CD8-positive, alpha-beta memory T cell (primary cell): Measurements from ENCODE around the gene IFITM10. TPM values are rescaled to one million over a fixed set of nuclear protein-coding genes. Genes with fewer than 3 reads are reported as not detected.
A peak's percentile ranks its signal among the peaks of the same experiment; 100 is the strongest.

ENCODE experiments used
- CTCF ChIA-PET: fragments of 350-600 bp; sonication (Branson Sonifier 250); formaldehyde crosslinking; loops from one replicate; lab custom pipeline; 2021; ENCODE audit warnings: antibody characterized with exemption; lab: Charles Lee
- POLR2A ChIA-PET: fragments of 350-600 bp; sonication (Branson Sonifier 250); formaldehyde crosslinking; loops from one replicate; lab custom pipeline; 2021; ENCODE audit warnings: antibody characterized with exemption; lab: Charles Lee
- DNase-seq, 5 donors: peaks; one replicate each; pipeline versions ENCODE4 v3.0.0 to v3.0.0-alpha.2; 2020 to 2022; ENCODE audit warnings: mixed read lengths in 1 of 5
- H3K27ac ChIP-seq: one replicate; pipeline ENCODE4 v1.7.0; 2013; ENCODE audit warnings: low read depth, mild to moderate bottlenecking, low read length, moderate library complexity
- H3K27me3 ChIP-seq: 2 replicates; pipeline ENCODE4 v1.7.0; 2013; ENCODE audit warnings: low read length, mild to moderate bottlenecking; ENCODE audit not compliant: insufficient read depth, poor library complexity, severe bottlenecking
- H3K36me3 ChIP-seq: 2 replicates; pipeline ENCODE4 v1.7.0; 2013; ENCODE audit warnings: mild to moderate bottlenecking, low read length, moderate library complexity; ENCODE audit not compliant: insufficient read depth
- H3K4me1 ChIP-seq: 2 replicates; pipeline ENCODE4 v1.7.0; 2013; ENCODE audit warnings: mild to moderate bottlenecking, low read length, moderate library complexity; ENCODE audit not compliant: insufficient read depth
- H3K4me3 ChIP-seq: 2 replicates; pipeline ENCODE4 v1.7.0; 2013; ENCODE audit warnings: mild to moderate bottlenecking, low read length
- H3K9me3 ChIP-seq: 2 replicates; pipeline ENCODE4 v1.7.0; 2013; ENCODE audit warnings: mild to moderate bottlenecking, low read length
- H3K27ac Mint-ChIP-seq, 8 donors: one replicate each; pipeline ENCODE4 v1.8.0; 2020 to 2021; ENCODE audit warnings: mixed read lengths in 8 of 8, mild to moderate bottlenecking in 6 of 8, inconsistent platforms in 3 of 8, moderate library complexity in 3 of 8
- H3K27me3 Mint-ChIP-seq, 2 donors: one replicate each; pipeline ENCODE4 v1.8.0; 2020 to 2021; ENCODE audit warnings: mixed read lengths in 2 of 2, mild to moderate bottlenecking in 1 of 2, moderate library complexity in 1 of 2
- H3K36me3 Mint-ChIP-seq, 3 donors: one replicate each; pipeline ENCODE4 v1.8.0; 2020 to 2021; ENCODE audit warnings: mixed read lengths in 3 of 3, inconsistent platforms in 1 of 3, mild to moderate bottlenecking in 1 of 3
- H3K4me1 Mint-ChIP-seq, 3 donors: one replicate each; pipeline ENCODE4 v1.8.0; 2020 to 2021; ENCODE audit warnings: mixed read lengths in 3 of 3, inconsistent platforms in 1 of 3, mild to moderate bottlenecking in 1 of 3
- H3K4me3 Mint-ChIP-seq, 7 donors: one replicate each; pipeline ENCODE4 v1.8.0; 2020 to 2021; ENCODE audit warnings: mixed read lengths in 7 of 7, mild to moderate bottlenecking in 6 of 7, moderate library complexity in 4 of 7, inconsistent platforms in 2 of 7
- H3K9me3 Mint-ChIP-seq, 5 donors: one replicate each; pipeline ENCODE4 v1.8.0; 2020 to 2022; ENCODE audit warnings: mixed read lengths in 5 of 5, mild to moderate bottlenecking in 3 of 5, moderate library complexity in 2 of 5, inconsistent platforms in 1 of 5
- polyA plus RNA-seq: library from polyadenylated mRNA; unstranded; fragments of 300-500 nt; fragmentation: Illumina TruSeq; gene quantifications from one replicate; pipeline ENCODE4 v1.2.3, GENCODE V29; 2021
- total RNA-seq, 2 experiments: library from RNA; stranded (reverse); gene quantifications; one replicate each; pipeline ENCODE4 v1.2.3, GENCODE V29; 2021

IFITM10 gene
- total and polyA plus RNA-seq, 3 experiments from 2014 or later, result 0.10 to 0.95 (median 0.39) TPM

GRCh38 chr11:1750840-1751530 lies 590 bp upstream of the IFITM10 start:
- H3K27me3 ChIP-seq, result peaks cover 6% of the 10 kb centered on the region
- H3K27ac ChIP-seq, result no peak overlapping the region
- ChIA-PET CTCF (interaction anchor here (1.8 kb wide), 1 partner anchor 56 kb away, joined by 5 read pairs; no protein-coding TSS in a partner anchor), POLR2A (interaction anchor here (0.6 kb wide), 1 partner anchor 36 kb away, joined by 4 read pairs; no protein-coding TSS in a partner anchor)
- Mint-ChIP-seq H3K27ac (no peak overlapping the region), H3K4me3 (peak overlapping the region in 1 of 7 donors; percentile 82), H3K9me3 (no peaks in the 10 kb centered on the region), H3K27me3 (peaks cover 12% of the 10 kb centered on the region in 2 donors), H3K4me1 (peaks cover 27 to 41% (median 31%) of the 10 kb centered on the region in 3 donors), H3K36me3 (peaks cover 0 to 29% (median 5%) of the 10 kb centered on the region in 3 donors)
- H3K4me1 ChIP-seq, result peaks cover 34% of the 10 kb centered on the region
- no peaks in the 10 kb centered on the region for H3K9me3 ChIP-seq
- H3K36me3 ChIP-seq, result no peaks in the 10 kb centered on the region
- H3K4me3 ChIP-seq, result no peak overlapping the region
- DNase-seq, result no peak

GRCh38 chr11:1749395-1750351 lies 722 bp downstream of the IFITM10 start:
- peak overlapping the region in 6 of 7 donors; percentile 29 to 73 (median 52) for H3K4me3 Mint-ChIP-seq

GRCh38 chr11:1748636-1749394 lies 1.6 kb downstream of the IFITM10 start:
- Histone ChIP-seq H3K4me3 (no peak overlapping the region), H3K36me3 (no peaks in the 10 kb centered on the region), H3K27ac (no peak overlapping the region), H3K4me1 (peaks cover 20% of the 10 kb centered on the region), H3K9me3 (no peaks in the 10 kb centered on the region), H3K27me3 (peaks cover 6% of the 10 kb centered on the region)
- Mint-ChIP-seq H3K4me3 (peak overlapping the region in 6 of 7 donors; percentile 8 to 66 (median 54)), H3K4me1 (peaks cover 18 to 29% (median 20%) of the 10 kb centered on the region in 3 donors), H3K9me3 (no peaks in the 10 kb centered on the region), H3K36me3 (peaks cover 0 to 15% (median 0%) of the 10 kb centered on the region in 3 donors), H3K27ac (no peak overlapping the region), H3K27me3 (peaks cover 12% of the 10 kb centered on the region in 2 donors)
- CTCF ChIA-PET, result no interaction called here
- DNase-seq, result no peak
- POLR2A ChIA-PET, result no interaction called here

More at GRCh38 chr11:1749395-1750351, 722 bp downstream of the IFITM10 start:
- Histone ChIP-seq H3K4me3 (no peak overlapping the region), H3K27ac (no peak overlapping the region), H3K27me3 (peaks cover 6% of the 10 kb centered on the region), H3K4me1 (peaks cover 21% of the 10 kb centered on the region), H3K9me3 (no peaks in the 10 kb centered on the region), H3K36me3 (no peaks in the 10 kb centered on the region)
- ChIA-PET POLR2A (no interaction called here), CTCF (no interaction called here)
- no peaks in the 10 kb centered on the region for H3K9me3 Mint-ChIP-seq
- H3K4me1 Mint-ChIP-seq, result peaks cover 18 to 29% (median 20%) of the 10 kb centered on the region in 3 donors
- peaks cover 0 to 16% (median 0%) of the 10 kb centered on the region in 3 donors for H3K36me3 Mint-ChIP-seq
- peak overlapping the region in 3 of 8 donors; percentile 39 to 92 (median 50) for H3K27ac Mint-ChIP-seq
- peaks cover 12% of the 10 kb centered on the region in 2 donors for H3K27me3 Mint-ChIP-seq
- DNase-seq, result no peak

DNA sequence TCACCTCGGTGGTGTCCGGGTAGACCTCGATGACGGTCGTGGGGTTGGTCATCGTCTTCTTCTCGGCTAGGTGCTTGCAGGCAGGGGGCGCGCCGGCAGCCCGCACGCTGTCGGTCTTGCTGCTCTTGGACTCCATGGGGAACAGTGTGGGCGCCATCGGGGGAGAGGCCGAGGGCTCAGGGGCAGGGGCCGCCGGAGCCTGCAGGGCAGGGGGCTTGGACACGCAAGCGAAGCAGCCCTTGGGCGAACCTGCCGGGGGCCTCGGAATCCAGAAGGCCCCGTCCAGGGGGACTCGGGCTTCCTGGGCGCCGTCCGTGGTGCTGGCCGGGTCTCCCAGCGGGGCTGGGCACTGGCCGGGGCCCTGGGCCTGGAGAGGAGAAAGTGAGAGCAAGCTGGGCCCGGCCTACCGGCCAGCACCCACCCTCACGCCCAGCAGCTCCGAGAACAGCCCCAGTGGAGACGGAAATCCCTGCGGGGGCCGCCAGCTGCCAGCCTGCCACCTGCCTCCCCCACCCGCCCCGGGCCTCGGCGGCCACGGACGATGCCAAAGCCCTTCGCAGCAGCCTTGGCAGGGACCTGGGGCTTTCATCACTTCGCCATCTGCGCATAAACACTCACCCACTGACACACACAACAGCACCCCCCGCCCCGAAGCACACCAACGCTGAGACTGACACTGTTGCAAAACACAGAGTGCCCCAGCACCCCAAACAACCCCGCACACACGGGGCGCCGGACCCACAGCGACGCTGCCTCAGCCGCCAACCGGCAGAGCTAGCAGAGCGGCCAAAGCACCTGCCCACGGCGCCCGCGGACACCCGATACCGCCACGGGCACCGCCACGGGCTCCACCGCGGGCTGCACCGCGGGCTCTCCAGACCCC lies 2.4 kb downstream of the IFITM10 start:
- Mint-ChIP-seq H3K9me3 (no peaks in the 10 kb centered on the region), H3K27me3 (peaks cover 12% of the 10 kb centered on the region in 2 donors), H3K4me3 (peak overlapping the region in 1 of 7 donors; percentile 59), H3K27ac (no peak overlapping the region), H3K4me1 (peaks cover 18 to 26% (median 18%) of the 10 kb centered on the region in 3 donors), H3K36me3 (peaks cover 0 to 8% (median 0%) of the 10 kb centered on the region in 3 donors)
- no peak for DNase-seq
- no peak overlapping the region for H3K27ac ChIP-seq
- H3K36me3 ChIP-seq, result no peaks in the 10 kb centered on the region
- no peaks in the 10 kb centered on the region for H3K9me3 ChIP-seq
- no peak overlapping the region for H3K4me3 ChIP-seq
- CTCF ChIA-PET, result no interaction called here
- POLR2A ChIA-PET, result no interaction called here
- peaks cover 6% of the 10 kb centered on the region for H3K27me3 ChIP-seq
- peaks cover 20% of the 10 kb centered on the region for H3K4me1 ChIP-seq

GRCh38 chr11:1746956-1747752 lies 3.2 kb downstream of the IFITM10 start:
- ChIA-PET POLR2A (no interaction called here), CTCF (no interaction called here)
- no peaks in the 10 kb centered on the region for H3K9me3 Mint-ChIP-seq
- H3K4me1 Mint-ChIP-seq, result peaks cover 18 to 25% (median 18%) of the 10 kb centered on the region in 3 donors
- peaks cover 17% of the 10 kb centered on the region for H3K4me1 ChIP-seq
- no peaks in the 10 kb centered on the region for H3K9me3 ChIP-seq
- no peaks in the 10 kb centered on the region for H3K36me3 ChIP-seq
- H3K27me3 ChIP-seq, result peaks cover 6% of the 10 kb centered on the region
- no peak for DNase-seq
- H3K27ac ChIP-seq, result no peak overlapping the region
- H3K27me3 Mint-ChIP-seq, result peaks cover 12% of the 10 kb centered on the region in 2 donors
- H3K4me3 Mint-ChIP-seq, result peak overlapping the region in 2 of 7 donors; percentile 15 to 54
- H3K27ac Mint-ChIP-seq, result no peak overlapping the region
- H3K4me3 ChIP-seq, result no peak overlapping the region
- H3K36me3 Mint-ChIP-seq, result peaks cover 0 to 3% (median 0%) of the 10 kb centered on the region in 3 donors

DNA sequence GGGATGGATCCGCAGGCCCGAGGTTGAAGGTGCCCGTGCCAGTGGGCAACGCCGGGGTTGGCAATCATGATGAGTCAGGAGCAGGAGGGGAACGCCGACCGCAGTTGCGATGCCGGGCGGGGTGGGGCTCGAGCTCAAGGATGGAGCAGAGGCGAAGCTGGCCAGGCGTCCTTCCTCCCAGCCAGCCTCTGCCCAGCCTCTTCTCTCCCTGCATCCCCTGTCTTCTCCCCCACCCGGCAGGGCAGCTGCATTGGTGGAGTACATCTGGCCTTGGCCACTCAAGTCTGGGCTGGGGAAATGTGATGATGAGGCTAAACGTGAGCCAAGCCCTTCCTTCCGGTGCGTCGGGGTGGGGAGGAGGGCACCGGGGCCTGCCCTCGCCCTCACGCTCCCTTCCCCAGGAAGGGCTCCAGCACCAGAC lies 3.9 kb downstream of the IFITM10 start:
- H3K4me1 Mint-ChIP-seq, result peaks cover 18 to 25% (median 18%) of the 10 kb centered on the region in 3 donors
- CTCF ChIA-PET, result no interaction called here
- no peaks in the 10 kb centered on the region for H3K36me3 ChIP-seq
- no peaks in the 10 kb centered on the region for H3K9me3 ChIP-seq
- no peak overlapping the region for H3K27ac Mint-ChIP-seq
- H3K4me3 Mint-ChIP-seq, result no peak overlapping the region
- DNase-seq, result no peak
- H3K4me1 ChIP-seq, result peaks cover 11% of the 10 kb centered on the region
- POLR2A ChIA-PET, result no interaction called here
- H3K27ac ChIP-seq, result no peak overlapping the region
- H3K27me3 ChIP-seq, result peaks cover 6% of the 10 kb centered on the region
- no peaks in the 10 kb centered on the region for H3K36me3 Mint-ChIP-seq
- no peak overlapping the region for H3K4me3 ChIP-seq
- H3K27me3 Mint-ChIP-seq, result peaks cover 10 to 12% of the 10 kb centered on the region in 2 donors
- H3K9me3 Mint-ChIP-seq, result no peaks in the 10 kb centered on the region
